LNCAP (cell line): ENCODE results near the gene REXO1.

ENCODE experiments used
- TF ChIP-seq, protein P1 (sequence below): fragments of 450-650 bp; IDR thresholded peaks from 2 replicates; pipeline ENCODE4 v1.5.1; 2017; ENCODE audit warnings: mild to moderate bottlenecking

The REXO1 gene

DNA sequence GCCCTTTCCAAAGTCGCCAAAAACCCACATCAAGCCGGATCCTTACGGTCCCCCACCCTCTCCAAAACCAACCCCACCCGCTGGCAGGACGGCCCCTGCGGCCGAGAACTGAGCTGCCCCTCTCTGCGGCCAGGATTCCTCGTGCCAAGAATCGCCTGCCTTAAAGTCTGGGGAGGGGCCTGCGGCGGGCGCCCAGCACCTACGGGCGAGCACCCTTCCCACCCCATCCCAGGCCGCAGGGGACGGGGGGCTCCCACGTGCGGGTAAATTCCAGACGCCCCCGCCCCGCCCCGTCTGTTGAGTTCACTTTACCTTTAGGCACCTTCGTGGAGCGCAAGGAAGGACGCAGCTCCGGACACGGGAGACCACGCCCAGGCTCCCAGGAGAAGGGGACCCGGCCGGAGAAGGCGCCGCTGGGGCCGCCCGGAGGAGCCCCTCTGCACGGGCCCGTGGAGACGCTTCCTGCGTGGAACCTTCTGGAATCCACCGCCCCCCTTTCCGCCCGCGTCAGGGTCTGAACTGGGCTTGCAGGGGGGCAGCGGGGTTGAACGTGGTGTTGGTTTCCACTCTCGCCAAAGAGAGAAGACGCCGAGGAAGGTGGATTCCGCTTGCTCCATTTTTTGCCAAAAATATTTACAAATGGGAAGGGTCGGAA, 72.2 kb downstream of the REXO1 start:
- TF ChIP-seq, protein P1, sequence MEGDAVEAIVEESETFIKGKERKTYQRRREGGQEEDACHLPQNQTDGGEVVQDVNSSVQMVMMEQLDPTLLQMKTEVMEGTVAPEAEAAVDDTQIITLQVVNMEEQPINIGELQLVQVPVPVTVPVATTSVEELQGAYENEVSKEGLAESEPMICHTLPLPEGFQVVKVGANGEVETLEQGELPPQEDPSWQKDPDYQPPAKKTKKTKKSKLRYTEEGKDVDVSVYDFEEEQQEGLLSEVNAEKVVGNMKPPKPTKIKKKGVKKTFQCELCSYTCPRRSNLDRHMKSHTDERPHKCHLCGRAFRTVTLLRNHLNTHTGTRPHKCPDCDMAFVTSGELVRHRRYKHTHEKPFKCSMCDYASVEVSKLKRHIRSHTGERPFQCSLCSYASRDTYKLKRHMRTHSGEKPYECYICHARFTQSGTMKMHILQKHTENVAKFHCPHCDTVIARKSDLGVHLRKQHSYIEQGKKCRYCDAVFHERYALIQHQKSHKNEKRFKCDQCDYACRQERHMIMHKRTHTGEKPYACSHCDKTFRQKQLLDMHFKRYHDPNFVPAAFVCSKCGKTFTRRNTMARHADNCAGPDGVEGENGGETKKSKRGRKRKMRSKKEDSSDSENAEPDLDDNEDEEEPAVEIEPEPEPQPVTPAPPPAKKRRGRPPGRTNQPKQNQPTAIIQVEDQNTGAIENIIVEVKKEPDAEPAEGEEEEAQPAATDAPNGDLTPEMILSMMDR, result no peak

DNA sequence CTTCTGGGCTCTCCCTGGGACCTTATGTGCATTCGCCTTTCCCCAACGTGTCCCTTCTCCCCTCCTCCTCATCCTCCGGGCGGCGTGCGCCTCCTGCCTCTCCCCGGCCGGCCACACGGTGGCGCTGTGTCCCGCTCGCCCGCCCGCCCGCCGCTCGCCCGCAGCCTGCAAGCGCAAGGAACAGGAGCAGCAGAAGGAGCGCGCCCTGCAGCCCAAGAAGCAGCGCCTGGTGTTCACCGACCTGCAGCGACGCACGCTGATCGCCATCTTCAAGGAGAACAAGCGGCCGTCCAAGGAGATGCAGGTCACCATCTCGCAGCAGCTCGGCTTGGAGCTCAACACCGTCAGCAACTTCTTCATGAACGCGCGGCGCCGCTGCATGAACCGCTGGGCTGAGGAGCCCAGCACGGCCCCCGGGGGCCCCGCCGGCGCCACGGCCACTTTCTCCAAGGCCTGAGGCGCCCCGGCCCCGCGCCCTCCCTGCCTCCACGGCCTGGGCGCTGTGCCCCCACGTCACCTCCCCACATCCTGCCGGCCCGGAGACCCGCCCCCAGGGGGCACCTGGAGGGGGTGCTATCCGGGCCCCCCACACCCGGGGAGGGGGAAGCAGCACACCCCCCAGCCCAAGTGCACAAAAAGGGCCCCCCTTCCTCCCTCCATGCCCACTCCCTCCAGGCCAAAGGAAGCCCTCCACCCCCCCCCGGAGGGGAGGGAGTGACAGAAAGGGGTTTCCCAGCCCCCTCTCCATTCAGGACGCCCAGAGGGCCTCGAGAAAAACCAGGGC, 73.1 kb downstream of the REXO1 start:
- TF ChIP-seq, protein P1, result peak; percentile 45

DNA sequence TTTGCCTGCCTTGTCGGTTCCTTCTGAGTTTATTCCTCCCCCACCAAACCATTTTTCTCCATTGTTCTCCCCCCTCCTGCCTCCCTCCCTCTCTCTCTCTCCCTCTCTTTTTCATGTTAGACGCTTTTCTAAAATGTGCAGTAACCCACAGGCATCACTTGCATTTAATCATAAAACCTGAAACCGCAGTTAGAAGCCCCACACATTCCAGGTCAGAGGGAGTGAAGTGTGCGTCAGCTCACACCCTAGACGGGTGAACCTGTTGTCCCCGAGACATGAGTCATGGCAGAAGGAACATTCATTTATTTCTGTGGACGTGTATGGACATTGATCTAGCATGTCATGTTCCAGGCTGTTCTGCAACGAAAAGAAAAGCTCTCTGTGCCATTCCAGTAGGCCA, 75.1 kb downstream of the REXO1 start:
- TF ChIP-seq, protein P1, result no peak

DNA sequence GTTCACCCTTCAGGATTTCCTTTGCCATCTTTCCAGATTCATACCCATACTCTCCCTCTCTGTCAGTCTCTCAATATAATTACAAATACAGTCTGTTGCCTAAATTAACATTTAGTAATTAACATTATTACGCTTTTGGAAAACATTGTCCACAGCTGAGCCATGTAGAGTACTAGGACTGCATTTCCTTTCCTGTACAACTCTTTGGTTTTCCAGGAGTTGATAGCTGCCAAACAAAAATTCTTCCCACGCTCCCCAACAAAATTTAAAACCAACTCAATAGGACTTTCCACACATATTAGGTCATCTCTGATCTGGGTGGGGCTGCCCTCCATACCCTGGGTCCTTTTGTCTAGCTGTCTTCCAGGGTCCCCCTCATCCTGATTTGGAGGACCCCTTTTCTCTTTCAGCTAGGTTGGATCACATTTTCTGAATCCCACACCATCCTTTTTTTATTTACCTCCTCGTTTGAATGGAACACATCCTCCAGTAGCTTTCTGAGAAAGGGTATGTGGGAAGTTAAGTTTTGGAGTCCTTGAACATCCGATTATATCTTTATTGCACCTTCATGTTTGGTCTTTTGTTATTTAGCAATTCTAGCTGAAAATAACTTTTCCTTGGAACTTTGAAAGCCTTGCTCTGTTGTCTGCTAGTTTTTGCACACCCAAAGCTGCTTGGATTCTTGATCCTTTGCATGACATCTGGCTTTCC, 77.3 kb downstream of the REXO1 start:
- TF ChIP-seq, protein P1, result no peak

DNA sequence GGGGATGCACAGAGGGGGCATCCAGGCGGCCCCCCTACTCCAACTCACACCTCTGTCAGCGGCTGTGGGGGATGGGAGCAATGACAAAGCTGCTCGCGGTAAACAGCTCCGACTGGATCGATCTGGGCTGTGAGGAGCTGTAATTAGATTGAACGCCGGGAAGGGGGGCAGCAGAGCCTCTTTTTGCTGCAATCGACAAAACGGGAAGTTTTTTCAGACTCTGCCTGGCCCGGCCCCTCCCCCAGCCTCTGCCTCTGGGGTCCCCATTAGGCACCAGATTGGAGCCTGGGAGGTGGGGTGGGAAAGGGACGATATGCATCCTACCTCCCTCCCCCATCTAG, 78.7 kb downstream of the REXO1 start:
- TF ChIP-seq, protein P1, result no peak

DNA sequence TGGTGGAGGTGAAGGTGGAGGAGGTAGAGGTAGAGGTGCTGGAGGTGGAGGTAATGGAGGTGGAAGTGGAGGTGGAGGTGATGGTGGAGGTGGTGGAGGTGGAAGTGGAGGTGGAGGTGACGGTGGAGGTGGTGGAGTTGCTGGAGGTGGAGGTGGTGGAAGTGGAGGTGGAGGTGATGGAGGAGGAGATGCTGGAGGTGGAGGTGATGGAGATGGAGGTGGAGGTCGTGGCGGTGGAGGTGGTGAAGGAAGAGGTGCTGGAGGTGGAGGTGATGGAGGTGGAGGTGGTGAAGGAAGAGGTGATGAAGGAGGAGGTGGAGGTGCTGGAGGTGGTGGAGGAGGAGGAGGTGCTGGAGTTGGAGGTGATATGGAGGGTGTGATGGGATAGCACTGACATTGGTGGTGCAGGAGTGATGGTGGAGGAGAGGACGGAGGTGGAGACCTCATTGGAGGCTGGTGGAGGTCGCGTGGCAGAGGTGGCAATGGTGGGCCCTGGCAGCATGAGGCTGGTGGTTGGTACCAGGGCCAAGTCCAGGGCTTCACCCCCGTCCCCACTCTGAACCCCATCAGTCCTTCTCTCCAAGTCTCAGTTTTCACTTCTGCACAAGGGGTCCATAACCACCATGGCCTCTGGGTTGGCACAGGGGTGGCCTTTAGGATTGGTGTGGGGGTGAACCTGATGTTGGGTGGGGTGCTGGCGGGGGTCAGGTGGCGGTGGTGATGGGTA, 79.2 kb downstream of the REXO1 start:
- TF ChIP-seq, protein P1, result no peak

DNA sequence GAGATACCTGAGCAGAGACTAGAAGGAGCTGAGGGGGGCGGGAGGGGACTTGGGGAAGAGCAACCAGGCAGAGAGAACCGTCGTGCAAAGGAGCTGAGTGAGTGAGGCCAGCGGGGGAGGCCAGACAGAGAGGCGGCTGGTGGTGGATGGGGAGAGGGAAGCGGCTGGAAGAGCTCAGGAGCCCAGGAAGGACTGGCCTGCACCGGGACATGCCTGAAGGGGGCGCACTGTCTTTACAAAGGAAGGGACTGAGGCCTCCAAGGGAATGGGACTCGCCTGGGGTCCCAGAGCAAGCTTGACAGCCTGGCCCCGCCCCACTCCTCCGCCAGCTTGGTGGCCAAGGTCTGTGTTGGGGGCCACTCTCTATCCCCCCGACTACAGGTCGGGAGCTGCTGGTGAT, 80.0 kb downstream of the REXO1 start:
- TF ChIP-seq, protein P1, result no peak
